Fibroblast of lung (primary cell): ENCODE data around the gene ZNF699. TPM values are rescaled to one million over a fixed set of nuclear protein-coding genes. Genes with fewer than 3 reads are reported as not detected.
A peak's percentile ranks its signal among the peaks of the same experiment; 100 is the strongest.

Experiments
- DNase-seq, 2 donors: peaks; one replicate each; pipeline versions ENCODE4 v3.0.0 to v3.0.0-alpha.2; 2010; ENCODE audit warnings: low read depth in 2 of 2
- H2AFZ ChIP-seq: 2 replicates; pipeline ENCODE4 v1.5.1; 2012; ENCODE audit warnings: low read length, control low read depth, inconsistent platforms
- H3K27ac ChIP-seq: 2 replicates; pipeline ENCODE4 v1.5.1; 2011; ENCODE audit warnings: low read length, control low read depth; ENCODE audit not compliant: insufficient read depth
- H3K27me3 ChIP-seq: 2 replicates; pipeline ENCODE4 v1.5.1; 2011; ENCODE audit warnings: mild to moderate bottlenecking, low read length; ENCODE audit not compliant: control insufficient read depth, insufficient read depth
- H3K36me3 ChIP-seq: 2 replicates; pipeline ENCODE4 v1.5.1; 2011; ENCODE audit warnings: low read length; ENCODE audit not compliant: control insufficient read depth, insufficient read depth
- H3K4me1 ChIP-seq: 2 replicates; pipeline ENCODE4 v1.5.1; 2011; ENCODE audit warnings: low read length; ENCODE audit not compliant: control insufficient read depth, insufficient read depth; ENCODE audit errors: extremely low read depth
- H3K4me2 ChIP-seq: 2 replicates; pipeline ENCODE4 v1.5.1; 2011; ENCODE audit warnings: low read length, control low read depth; ENCODE audit not compliant: insufficient read depth; ENCODE audit errors: extremely low read depth
- H3K4me3 ChIP-seq, 4 experiments: fragments of 200-600 bp in 1 of 4; sonication (generic) in 1 of 4; replicated peaks in 1 of 4; 2 replicates each; pipeline ENCODE4 v1.5.1; 2011 to 2016; ENCODE audit warnings: low read length in 4 of 4, low read depth in 3 of 4, mild to moderate bottlenecking in 3 of 4, control low read depth in 2 of 4, inconsistent platforms in 1 of 4, mixed read lengths in 1 of 4; ENCODE audit not compliant: insufficient read depth in 1 of 4; ENCODE audit errors: control extremely low read depth in 1 of 4
- H3K79me2 ChIP-seq: 2 replicates; pipeline ENCODE4 v1.5.1; 2012; ENCODE audit warnings: mild to moderate bottlenecking, low read length, inconsistent platforms; ENCODE audit not compliant: control insufficient read depth, insufficient read depth
- H3K9ac ChIP-seq: 2 replicates; pipeline ENCODE4 v1.5.1; 2011; ENCODE audit warnings: mild to moderate bottlenecking, low read length, control low read depth; ENCODE audit not compliant: insufficient read depth
- H3K9me3 ChIP-seq: 2 replicates; pipeline ENCODE4 v1.5.1; 2012; ENCODE audit warnings: low read depth, low read length; ENCODE audit not compliant: control insufficient read depth, insufficient read depth
- H4K20me1 ChIP-seq: 2 replicates; pipeline ENCODE4 v1.5.1; 2011; ENCODE audit warnings: low read length; ENCODE audit not compliant: control insufficient read depth, insufficient read depth; ENCODE audit errors: extremely low read depth
- CTCF ChIP-seq, 2 donors: IDR thresholded peaks in 1 of 2; conservative IDR thresholded peaks in 1 of 2; 1 replicate in 1 of 2; 2 replicates in 1 of 2; pipeline ENCODE4 v1.5.1; 2011 to 2012; ENCODE audit warnings: low read length in 2 of 2, control low read depth in 1 of 2, inconsistent platforms in 1 of 2, low read depth in 1 of 2, mild to moderate bottlenecking in 1 of 2
- EZH2 ChIP-seq: IDR thresholded peaks from 2 replicates; pipeline ENCODE4 v1.5.1; 2012; ENCODE audit warnings: low read length, control low read depth, mild to moderate bottlenecking; ENCODE audit errors: missing control alignments
- polyA plus RNA-seq, 2 donors: library from polyadenylated mRNA; depleted of rRNA in 1 of 2; stranded (reverse) in 1 of 2; unstranded in 1 of 2; fragments of >200 nt; gene quantifications; 2 replicates each; pipeline ENCODE4 v1.2.1, GENCODE V29; 2011 to 2012; ENCODE audit warnings: missing spikeins in 1 of 2
- total RNA-seq: library from RNA; depleted of rRNA; stranded (reverse); fragments of >200 nt; gene quantifications from 2 replicates; pipeline ENCODE4 v1.2.1, GENCODE V29; 2014

ZNF699 gene
- total and polyA plus RNA-seq, 2 donors (not counting 1 experiment from before 2014, with no cell fraction given) = 4.0 to 20.5 TPM

GRCh38 chr19:9308091-9308770 is 1.4 kb downstream of the ZNF699 start:
- no peak for TF ChIP-seq CTCF (conservative IDR thresholded peaks at IDR 0.05 in 1 of 2, IDR thresholded peaks at IDR 0.05 in 1 of 2; ENCODE audit: low read depth in 1 of 2, low read length in 2 of 2)
- no peak for TF ChIP-seq EZH2
- Histone ChIP-seq H3K4me2 (peak overlapping the region; percentile 80), H3K27me3 (no peaks in the 10 kb centered on the region), H3K9me3 (no peaks in the 10 kb centered on the region), H2AFZ (no peak overlapping the region), H3K4me3 (peak overlapping the region; percentile 80 to 99 (median 94)), H3K9ac (no peak overlapping the region), H4K20me1 (no peaks in the 10 kb centered on the region), H3K79me2 (peaks cover 4% of the 10 kb centered on the region), H3K4me1 (no peaks in the 10 kb centered on the region), H3K36me3 (no peaks in the 10 kb centered on the region), H3K27ac (no peak overlapping the region)
- peak in 1 of 2 donors; percentile 23 for DNase-seq

- no peak overlapping the region for H3K9ac ChIP-seq
- DNase-seq = peak; percentile 45 to 97
- H3K4me2 ChIP-seq = no peak overlapping the region
- no peaks in the 10 kb centered on the region for H4K20me1 ChIP-seq
- no peak overlapping the region for H3K4me3 ChIP-seq
- no peaks in the 10 kb centered on the region for H3K27me3 ChIP-seq
- peaks cover 8% of the 10 kb centered on the region for H3K36me3 ChIP-seq
- H3K79me2 ChIP-seq = peaks cover 4% of the 10 kb centered on the region
- H3K9me3 ChIP-seq = no peaks in the 10 kb centered on the region
- peak overlapping the region; percentile 65 for H3K27ac ChIP-seq
- no peaks in the 10 kb centered on the region for H3K4me1 ChIP-seq
- H2AFZ ChIP-seq = no peak overlapping the region
- TF ChIP-seq EZH2 = no peak
- TF ChIP-seq CTCF (conservative IDR thresholded peaks at IDR 0.05 in 1 of 2, IDR thresholded peaks at IDR 0.05 in 1 of 2; ENCODE audit: low read depth in 1 of 2, low read length in 2 of 2) = no peak
Measured at GRCh38 chr19:9306443-9306842, 3.2 kb downstream of the ZNF699 start.

GRCh38 chr19:9296336-9296735 is 13.3 kb downstream of the ZNF699 start:
- DNase-seq = peak in 1 of 2 donors; percentile 26
- TF ChIP-seq CTCF (conservative IDR thresholded peaks at IDR 0.05 in 1 of 2, IDR thresholded peaks at IDR 0.05 in 1 of 2; ENCODE audit: low read depth in 1 of 2, low read length in 2 of 2) = no peak
- Histone ChIP-seq H2AFZ (no peak overlapping the region), H3K4me1 (no peaks in the 10 kb centered on the region), H3K9ac (no peak overlapping the region), H4K20me1 (no peaks in the 10 kb centered on the region), H3K27ac (no peak overlapping the region), H3K9me3 (peaks cover 2% of the 10 kb centered on the region), H3K36me3 (peaks cover 5% of the 10 kb centered on the region), H3K4me3 (no peak overlapping the region), H3K4me2 (no peak overlapping the region), H3K27me3 (no peaks in the 10 kb centered on the region), H3K79me2 (no peaks in the 10 kb centered on the region)
